GM12864 (cell line): ENCODE data around the gene RPL27.

Source experiments
- DNase-seq: peaks from one replicate; pipeline ENCODE4 v3.0.0-alpha.2; 2011; ENCODE audit warnings: low read depth
- H3K4me3 ChIP-seq: 2 replicates; pipeline ENCODE4 v1.5.1; 2011; ENCODE audit warnings: mild to moderate bottlenecking, low read depth, low read length, control low read depth
- TF ChIP-seq, protein P1 (sequence below): IDR thresholded peaks from 2 replicates; pipeline ENCODE4 v1.5.1; 2011; ENCODE audit warnings: low read depth, mild to moderate bottlenecking, moderate library complexity, low read length, control low read depth, inconsistent platforms; ENCODE audit errors: missing control alignments

Gene RPL27

DNA sequence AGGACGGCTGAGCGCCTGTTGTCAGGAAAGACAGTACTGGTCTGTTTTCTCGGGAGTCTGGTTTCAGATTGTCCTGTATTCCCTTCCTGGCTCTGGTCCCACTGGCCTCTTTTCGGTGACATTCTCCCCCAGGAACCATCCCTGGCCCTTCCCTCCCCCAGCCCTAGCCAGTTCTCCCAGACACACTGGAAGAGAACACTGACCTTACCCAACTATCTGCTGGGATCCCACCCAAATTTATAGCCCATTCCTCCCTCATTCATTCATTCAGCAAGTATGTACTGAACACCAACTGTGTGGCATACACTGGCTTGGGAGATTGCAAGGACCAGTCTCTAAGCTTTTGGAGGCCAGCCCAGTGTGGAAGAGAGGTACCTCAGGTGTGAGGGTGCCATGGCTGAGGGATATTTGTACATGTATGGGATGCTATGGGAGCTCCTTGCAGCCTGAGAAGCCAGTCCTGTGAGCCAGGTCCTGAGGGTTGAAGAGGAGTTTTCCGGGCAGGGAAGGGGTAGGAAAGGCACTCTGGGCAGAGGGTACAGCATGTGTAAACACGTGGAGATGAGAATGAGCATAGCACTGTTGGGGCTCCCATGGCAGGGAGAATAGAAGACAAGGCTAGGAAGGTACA is 32.0 kb downstream of the RPL27 start:
- DNase-seq = no peak
- TF ChIP-seq, protein P1, sequence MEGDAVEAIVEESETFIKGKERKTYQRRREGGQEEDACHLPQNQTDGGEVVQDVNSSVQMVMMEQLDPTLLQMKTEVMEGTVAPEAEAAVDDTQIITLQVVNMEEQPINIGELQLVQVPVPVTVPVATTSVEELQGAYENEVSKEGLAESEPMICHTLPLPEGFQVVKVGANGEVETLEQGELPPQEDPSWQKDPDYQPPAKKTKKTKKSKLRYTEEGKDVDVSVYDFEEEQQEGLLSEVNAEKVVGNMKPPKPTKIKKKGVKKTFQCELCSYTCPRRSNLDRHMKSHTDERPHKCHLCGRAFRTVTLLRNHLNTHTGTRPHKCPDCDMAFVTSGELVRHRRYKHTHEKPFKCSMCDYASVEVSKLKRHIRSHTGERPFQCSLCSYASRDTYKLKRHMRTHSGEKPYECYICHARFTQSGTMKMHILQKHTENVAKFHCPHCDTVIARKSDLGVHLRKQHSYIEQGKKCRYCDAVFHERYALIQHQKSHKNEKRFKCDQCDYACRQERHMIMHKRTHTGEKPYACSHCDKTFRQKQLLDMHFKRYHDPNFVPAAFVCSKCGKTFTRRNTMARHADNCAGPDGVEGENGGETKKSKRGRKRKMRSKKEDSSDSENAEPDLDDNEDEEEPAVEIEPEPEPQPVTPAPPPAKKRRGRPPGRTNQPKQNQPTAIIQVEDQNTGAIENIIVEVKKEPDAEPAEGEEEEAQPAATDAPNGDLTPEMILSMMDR = no peak
- H3K4me3 ChIP-seq = no peak overlapping the region

DNA sequence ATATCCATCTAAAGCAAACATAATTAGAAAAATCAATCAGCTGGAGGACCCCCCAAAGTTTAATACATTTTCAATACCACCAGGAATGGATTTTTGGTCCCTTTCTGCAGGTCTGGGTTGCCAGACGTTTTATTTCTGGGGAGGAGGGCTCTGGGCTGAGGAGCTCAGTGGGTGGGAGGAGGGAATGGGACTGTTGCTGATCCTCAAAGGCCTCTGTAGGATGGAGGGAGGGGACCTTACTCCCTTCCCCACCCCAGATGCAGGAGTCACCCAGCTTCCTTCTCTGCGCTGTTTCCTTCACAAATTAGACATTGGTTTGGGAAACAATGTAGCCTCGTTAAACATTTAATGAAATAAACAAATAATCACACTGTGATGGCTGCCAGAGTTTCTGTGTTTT is 33.4 kb downstream of the RPL27 start:
- no peak for DNase-seq
- TF ChIP-seq, protein P1 = no peak

DNA sequence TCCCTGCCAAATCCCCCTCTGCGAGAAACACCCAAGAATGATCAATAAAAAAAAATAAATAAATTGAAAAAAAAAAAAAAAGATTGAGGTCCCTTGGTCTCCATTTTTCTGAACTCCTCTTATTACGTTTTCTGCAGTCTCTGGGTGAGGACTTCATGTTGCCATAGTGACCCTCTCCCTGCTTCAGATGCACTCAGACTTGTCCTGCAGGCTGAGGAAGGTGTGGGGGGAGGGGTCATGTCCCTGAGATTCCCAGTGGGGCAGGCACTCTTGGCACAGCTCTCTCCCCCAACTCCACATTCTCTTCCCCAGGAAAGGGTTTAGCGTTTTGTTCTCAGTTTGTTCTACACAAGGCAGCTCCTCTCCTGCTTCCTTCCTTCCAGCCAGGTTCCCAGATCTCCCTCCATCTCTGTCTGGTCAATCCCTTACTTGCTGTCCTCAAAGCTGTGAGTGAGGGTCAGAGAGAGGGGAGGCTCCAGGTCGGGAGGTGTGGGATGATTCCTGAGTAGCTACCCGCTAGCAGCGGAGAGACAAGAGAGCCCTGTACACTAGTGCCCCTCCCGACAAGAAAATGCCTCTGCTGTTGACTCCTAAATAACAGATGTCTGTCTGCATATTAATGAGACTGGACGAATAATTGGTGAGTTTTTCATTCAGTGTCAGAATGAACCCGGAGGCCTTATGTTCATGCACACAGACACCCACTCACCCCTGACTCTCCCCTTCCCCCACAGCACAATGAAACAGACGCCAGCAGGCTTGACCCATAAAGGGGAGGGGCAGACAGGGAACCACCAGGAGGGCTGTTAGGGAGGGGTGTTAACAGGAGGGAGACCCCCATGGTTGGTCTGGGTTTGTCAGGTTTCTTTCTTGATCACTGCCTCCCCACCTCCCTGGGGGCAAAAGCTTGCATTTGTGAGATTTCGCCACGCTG is 36.0 kb downstream of the RPL27 start:
- TF ChIP-seq, protein P1 = no peak
- no peak overlapping the region for H3K4me3 ChIP-seq
- DNase-seq = no peak

More for the DNA sequence above, 33.4 kb downstream of the RPL27 start:
- H3K4me3 ChIP-seq = no peak overlapping the region

DNA sequence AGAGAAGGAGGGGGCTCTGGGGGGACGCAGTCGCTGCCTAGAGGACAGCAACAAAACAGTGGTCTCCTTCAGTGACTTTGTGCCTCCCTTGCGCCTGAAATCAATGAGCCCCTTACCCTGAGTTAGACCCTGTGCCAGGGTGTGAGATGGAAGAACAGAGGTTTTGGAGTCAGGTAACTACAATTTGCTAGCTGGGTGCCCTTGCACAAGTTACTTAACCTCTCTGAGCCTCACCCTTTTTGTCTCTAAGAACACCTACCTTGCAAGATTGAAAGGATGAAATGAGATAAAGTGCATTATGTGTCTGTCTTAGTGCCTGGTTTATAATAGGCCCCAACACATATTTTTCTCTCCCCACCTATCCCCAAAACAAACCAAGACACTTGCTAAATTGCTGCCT is 36.7 kb downstream of the RPL27 start:
- H3K4me3 ChIP-seq = no peak overlapping the region
- TF ChIP-seq, protein P1 = no peak
- DNase-seq = no peak

DNA sequence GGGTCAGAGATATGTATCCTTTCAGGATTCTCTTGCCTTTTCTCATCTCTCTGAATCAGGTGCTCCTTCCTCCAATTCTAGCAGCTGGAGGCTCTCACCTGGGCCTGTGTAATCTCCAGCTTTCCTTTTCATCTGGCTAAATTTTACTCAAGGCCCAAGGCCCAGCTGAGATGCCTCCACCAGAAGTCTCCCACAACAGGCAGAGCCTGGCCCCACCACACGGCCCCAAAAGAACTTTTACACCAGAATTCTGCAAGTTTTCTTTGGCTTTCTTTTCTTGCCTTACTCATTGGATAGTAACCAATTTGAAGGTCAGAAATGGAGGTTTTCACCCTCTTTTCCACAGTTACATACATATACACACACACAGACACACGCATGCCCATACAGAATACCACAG is 41.4 kb downstream of the RPL27 start:
- TF ChIP-seq, protein P1 = no peak
- no peak overlapping the region for H3K4me3 ChIP-seq
- no peak for DNase-seq

DNA sequence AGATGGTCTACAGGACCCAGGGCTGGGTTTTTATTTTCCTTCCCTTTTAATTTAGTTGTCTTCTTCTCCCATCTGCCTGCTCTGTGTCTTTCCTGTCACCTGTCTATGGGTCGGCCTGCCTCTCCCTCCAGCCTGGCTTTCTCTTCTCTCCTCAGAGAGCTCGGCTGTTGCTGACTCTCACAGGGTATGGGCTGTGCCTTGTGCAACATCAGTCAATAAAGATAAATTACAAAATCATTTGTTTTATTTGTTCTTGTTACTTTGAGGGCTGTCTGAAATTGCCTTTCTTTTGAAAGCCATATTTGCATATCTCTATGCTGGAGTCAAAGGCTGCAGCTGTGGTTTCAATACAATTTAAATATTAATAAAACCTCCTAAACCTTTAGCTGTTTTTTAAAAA is 42.4 kb downstream of the RPL27 start:
- no peak overlapping the region for H3K4me3 ChIP-seq
- TF ChIP-seq, protein P1 = no peak
- no peak for DNase-seq
